T-helper 9 cell (primary cell): ENCODE data around the gene AP2S1.

Experiments used
- DNase-seq: peaks from one replicate; pipeline ENCODE4 v3.0.0-alpha.2; 2020

AP2S1 gene

DNA sequence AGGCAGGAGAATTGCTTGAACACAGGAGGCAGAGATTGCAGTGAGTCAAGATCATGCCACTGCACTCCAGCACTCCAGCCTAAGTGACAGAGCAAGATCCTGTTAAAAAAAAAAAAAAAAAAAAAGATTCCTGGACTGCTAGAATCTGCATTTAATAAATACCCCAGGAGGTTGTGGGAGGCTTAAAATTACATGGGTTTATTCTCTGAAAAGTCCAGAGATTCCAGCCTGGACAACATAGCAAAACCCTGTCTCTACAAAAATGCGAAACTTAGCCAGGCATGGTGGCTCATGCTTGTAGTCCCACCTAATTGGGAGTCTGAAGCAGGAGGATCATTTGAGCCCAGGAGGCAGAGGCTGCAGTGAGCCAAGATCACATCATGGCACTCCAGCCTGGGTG lies 52.8 kb downstream of the AP2S1 start:
- no peak for DNase-seq

GRCh38 chr19:46791944-46792343 lies 58.7 kb downstream of the AP2S1 start:
- peak; percentile 7 for DNase-seq

DNA sequence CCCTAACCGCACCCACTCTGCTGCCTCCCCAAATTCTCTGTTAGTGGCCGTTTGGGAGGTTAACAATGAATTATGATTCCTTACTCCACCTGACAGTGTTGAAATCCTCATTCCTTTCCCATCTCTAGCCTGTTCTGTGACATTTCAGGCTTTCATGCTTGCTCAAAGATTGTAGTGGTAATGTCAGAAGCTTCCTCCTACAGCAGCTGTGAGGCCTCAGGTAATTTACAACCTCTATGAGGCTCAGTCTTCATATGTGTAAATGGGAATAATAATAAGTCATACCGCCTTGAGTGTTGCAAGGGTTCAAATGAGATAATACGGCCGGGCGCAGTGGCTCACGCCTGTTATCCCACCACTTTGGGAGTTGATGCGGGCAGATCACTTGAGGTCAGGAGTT lies 61.3 kb downstream of the AP2S1 start:
- no peak for DNase-seq

DNA sequence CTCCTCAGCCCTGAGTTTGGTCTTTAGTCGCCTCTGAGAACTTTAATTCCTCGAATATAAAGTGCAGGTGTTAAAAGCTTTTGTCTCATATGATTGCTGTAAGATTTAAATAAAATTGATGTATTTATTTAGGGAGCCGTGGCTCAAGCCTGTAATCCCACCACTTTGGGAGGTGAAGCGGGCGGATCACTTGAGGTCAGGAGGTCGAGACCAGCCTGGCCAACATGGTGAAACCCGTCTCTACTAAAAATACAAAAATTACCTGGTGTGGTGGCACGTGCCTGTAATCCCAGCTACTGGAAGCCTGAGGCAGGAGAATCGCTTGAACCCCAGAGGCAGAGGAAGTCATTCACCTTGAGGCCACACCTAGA lies 61.7 kb downstream of the AP2S1 start:
- DNase-seq, result no peak

- peak; percentile 94 for DNase-seq
Observed at GRCh38 chr19:46788262-46788967, 62.2 kb downstream of the AP2S1 start, which contains the start of gene SLC1A5. Gene SLC1A5 (minus strand): TSS chr19:46788594. CDS start chr19:46787965, 629 bp downstream.
